Mesenchymal stem cell (in vitro differentiated cells and primary cell): Measurements from ENCODE around the gene DCANP1.
A peak's percentile ranks its signal among the peaks of the same experiment; 100 is the strongest.

Source experiments
- DNase-seq: peaks from one replicate; pipeline ENCODE4 v3.0.0-alpha.2; 2013
- H2AFZ ChIP-seq: one replicate; pipeline ENCODE4 v1.6.1; 2013; ENCODE audit warnings: low read depth, mild to moderate bottlenecking, control low read depth, inconsistent platforms, low read length, moderate library complexity
- H2AK5ac ChIP-seq: 2 replicates; pipeline ENCODE4 v1.6.1; 2013; ENCODE audit warnings: low read length, moderate library complexity, mild to moderate bottlenecking, inconsistent platforms; ENCODE audit not compliant: severe bottlenecking
- H2BK120ac ChIP-seq: one replicate; pipeline ENCODE4 v1.6.1; 2013; ENCODE audit warnings: low read depth, mild to moderate bottlenecking, inconsistent platforms, low read length, moderate library complexity
- H2BK12ac ChIP-seq, 2 experiments: one replicate each; pipeline ENCODE4 v1.6.1; 2013; ENCODE audit warnings: inconsistent platforms in 2 of 2, low read length in 2 of 2, mild to moderate bottlenecking in 2 of 2, moderate library complexity in 2 of 2, control low read depth in 1 of 2
- H2BK15ac ChIP-seq: one replicate; pipeline ENCODE4 v1.6.1; 2013; ENCODE audit warnings: mild to moderate bottlenecking, low read depth, inconsistent platforms; ENCODE audit not compliant: poor library complexity, severe bottlenecking
- H2BK5ac ChIP-seq: 2 replicates; pipeline ENCODE4 v1.6.1; 2013; ENCODE audit warnings: low read depth, mild to moderate bottlenecking, low read length, control low read depth, inconsistent platforms; ENCODE audit not compliant: poor library complexity, severe bottlenecking
- H3K14ac ChIP-seq, 2 experiments: one replicate each; pipeline ENCODE4 v1.6.1; 2013; ENCODE audit warnings: inconsistent platforms in 2 of 2, low read length in 2 of 2, control low read depth in 1 of 2, mild to moderate bottlenecking in 1 of 2, moderate library complexity in 1 of 2
- H3K18ac ChIP-seq, 2 experiments: one replicate each; pipeline ENCODE4 v1.6.1; 2013; ENCODE audit warnings: inconsistent platforms in 2 of 2, low read length in 2 of 2, control low read depth in 1 of 2, low read depth in 1 of 2, mild to moderate bottlenecking in 1 of 2
- H3K23ac ChIP-seq, 2 experiments: one replicate each; pipeline ENCODE4 v1.6.1; 2013; ENCODE audit warnings: inconsistent platforms in 2 of 2, low read length in 2 of 2, mild to moderate bottlenecking in 2 of 2, moderate library complexity in 2 of 2, control low read depth in 1 of 2
- H3K27ac ChIP-seq: 2 replicates; pipeline ENCODE4 v1.5.1; 2013; ENCODE audit warnings: mild to moderate bottlenecking, moderate library complexity, low read length, control low read depth, inconsistent platforms; ENCODE audit not compliant: poor library complexity, severe bottlenecking
- H3K27me3 ChIP-seq, 2 experiments: 2 replicates each; pipeline versions ENCODE4 v1.6.1 to v1.7.0; 2013; ENCODE audit warnings: low read length in 2 of 2, mild to moderate bottlenecking in 2 of 2, moderate library complexity in 2 of 2, control low read depth in 1 of 2, inconsistent platforms in 1 of 2; ENCODE audit not compliant: control insufficient read depth in 1 of 2, insufficient read depth in 1 of 2
- H3K36me3 ChIP-seq, 2 experiments: 2 replicates each; pipeline versions ENCODE4 v1.6.1 to v1.7.0; 2013; ENCODE audit warnings: low read length in 2 of 2, control low read depth in 1 of 2, inconsistent platforms in 1 of 2, low read depth in 1 of 2, mild to moderate bottlenecking in 1 of 2; ENCODE audit not compliant: insufficient read depth in 2 of 2, control insufficient read depth in 1 of 2
- H3K4ac ChIP-seq, 2 experiments: one replicate each; pipeline ENCODE4 v1.6.1; 2013; ENCODE audit warnings: inconsistent platforms in 2 of 2, low read length in 2 of 2, mild to moderate bottlenecking in 2 of 2, moderate library complexity in 2 of 2, control low read depth in 1 of 2, low read depth in 1 of 2
- H3K4me1 ChIP-seq: 2 replicates; pipeline ENCODE4 v1.6.1; 2013; ENCODE audit warnings: low read depth, low read length, control low read depth; ENCODE audit not compliant: control insufficient read depth, insufficient read depth
- H3K4me2 ChIP-seq: 2 replicates; pipeline ENCODE4 v1.6.1; 2013; ENCODE audit warnings: low read length, mild to moderate bottlenecking, inconsistent platforms; ENCODE audit not compliant: poor library complexity, severe bottlenecking
- H3K4me3 ChIP-seq, 2 experiments: 2 replicates each; pipeline versions ENCODE4 v1.5.1 to v1.7.0; 2013; ENCODE audit warnings: low read length in 2 of 2, mild to moderate bottlenecking in 2 of 2, control low read depth in 1 of 2, low read depth in 1 of 2; ENCODE audit not compliant: insufficient read depth in 1 of 2
- H3K79me1 ChIP-seq: replicated peaks from 2 replicates; pipeline ENCODE4 v1.6.1; 2013; ENCODE audit warnings: mild to moderate bottlenecking, control low read depth, low read length, inconsistent platforms; ENCODE audit not compliant: poor library complexity, severe bottlenecking
- H3K9ac ChIP-seq: 2 replicates; pipeline ENCODE4 v1.7.0; 2013; ENCODE audit warnings: mild to moderate bottlenecking, low read length, moderate library complexity
- H3K9me3 ChIP-seq: 2 replicates; pipeline ENCODE4 v1.7.0; 2013; ENCODE audit warnings: mild to moderate bottlenecking, low read length; ENCODE audit not compliant: control insufficient read depth
- H4K8ac ChIP-seq: one replicate; pipeline ENCODE4 v1.6.1; 2013; ENCODE audit warnings: inconsistent platforms, mild to moderate bottlenecking, low read length, moderate library complexity
- H4K91ac ChIP-seq: one replicate; pipeline ENCODE4 v1.6.1; 2013; ENCODE audit warnings: mild to moderate bottlenecking, low read length, inconsistent platforms
- WGBS: methylation state at CpG from one replicate; pipeline ENCODE4 v1.1.7; 2013; ENCODE audit warnings: mixed read lengths; 5-methylcytosine and 5-hydroxymethylcytosine counted together

DCANP1 gene

DNA sequence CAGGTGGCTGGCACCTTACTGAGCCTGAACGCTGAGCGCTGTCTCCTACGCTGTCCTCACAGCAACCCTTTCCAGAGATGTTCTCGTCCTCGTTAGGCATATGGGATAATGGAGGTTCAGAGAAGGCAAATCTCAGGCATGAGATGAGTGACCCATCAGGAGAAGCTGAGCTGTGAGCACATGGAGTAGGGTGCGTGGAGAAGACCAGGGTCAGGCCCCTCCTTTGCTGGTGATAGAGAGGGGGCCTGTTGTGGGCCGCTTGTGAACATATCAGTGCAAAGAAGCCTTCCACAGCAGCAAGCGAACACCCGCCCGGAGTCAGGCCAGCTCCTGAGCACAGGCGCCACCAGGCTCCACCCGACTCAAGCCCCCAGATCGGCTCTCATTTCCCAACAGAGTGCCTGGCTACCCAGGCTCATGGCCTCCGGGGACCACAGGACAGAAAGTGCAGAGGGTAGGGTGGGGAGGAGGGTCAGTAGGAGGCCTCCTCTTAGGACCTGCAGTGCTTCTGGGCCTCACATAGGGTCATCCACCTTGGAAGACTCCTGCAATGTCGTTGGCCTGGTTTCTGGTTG, 20.0 kb upstream of the DCANP1 start:
- H3K9ac ChIP-seq: no peak overlapping the region
- H3K4me2 ChIP-seq: no peak overlapping the region
- no peak overlapping the region for H3K4me3 ChIP-seq
- H3K27ac ChIP-seq: no peak overlapping the region
- H3K9me3 ChIP-seq: no peaks in the 10 kb centered on the region
- no peak overlapping the region for H2AK5ac ChIP-seq
- H3K18ac ChIP-seq: no peak overlapping the region
- no peaks in the 10 kb centered on the region for H3K79me1 ChIP-seq
- H2BK5ac ChIP-seq: no peak overlapping the region
- peaks cover 89 to 93% of the 10 kb centered on the region in 2 experiments for H3K27me3 ChIP-seq
- H2BK15ac ChIP-seq: no peak overlapping the region
- H3K36me3 ChIP-seq: no peaks in the 10 kb centered on the region
- no peak overlapping the region for H2BK120ac ChIP-seq
- peaks cover 9% of the 10 kb centered on the region for H3K4me1 ChIP-seq
- H3K23ac ChIP-seq: peak overlapping the region in 1 of 2 experiments; percentile 24
- no peak overlapping the region for H3K4ac ChIP-seq
- H4K91ac ChIP-seq: no peak overlapping the region
- DNase-seq: no peak
- no peak overlapping the region for H2BK12ac ChIP-seq
- no peak overlapping the region for H4K8ac ChIP-seq
- peak overlapping the region; percentile 84 for H2AFZ ChIP-seq
- WGBS: 43% methylated on average over 15 of the region's 15 CpGs
- no peak overlapping the region for H3K14ac ChIP-seq

DNA sequence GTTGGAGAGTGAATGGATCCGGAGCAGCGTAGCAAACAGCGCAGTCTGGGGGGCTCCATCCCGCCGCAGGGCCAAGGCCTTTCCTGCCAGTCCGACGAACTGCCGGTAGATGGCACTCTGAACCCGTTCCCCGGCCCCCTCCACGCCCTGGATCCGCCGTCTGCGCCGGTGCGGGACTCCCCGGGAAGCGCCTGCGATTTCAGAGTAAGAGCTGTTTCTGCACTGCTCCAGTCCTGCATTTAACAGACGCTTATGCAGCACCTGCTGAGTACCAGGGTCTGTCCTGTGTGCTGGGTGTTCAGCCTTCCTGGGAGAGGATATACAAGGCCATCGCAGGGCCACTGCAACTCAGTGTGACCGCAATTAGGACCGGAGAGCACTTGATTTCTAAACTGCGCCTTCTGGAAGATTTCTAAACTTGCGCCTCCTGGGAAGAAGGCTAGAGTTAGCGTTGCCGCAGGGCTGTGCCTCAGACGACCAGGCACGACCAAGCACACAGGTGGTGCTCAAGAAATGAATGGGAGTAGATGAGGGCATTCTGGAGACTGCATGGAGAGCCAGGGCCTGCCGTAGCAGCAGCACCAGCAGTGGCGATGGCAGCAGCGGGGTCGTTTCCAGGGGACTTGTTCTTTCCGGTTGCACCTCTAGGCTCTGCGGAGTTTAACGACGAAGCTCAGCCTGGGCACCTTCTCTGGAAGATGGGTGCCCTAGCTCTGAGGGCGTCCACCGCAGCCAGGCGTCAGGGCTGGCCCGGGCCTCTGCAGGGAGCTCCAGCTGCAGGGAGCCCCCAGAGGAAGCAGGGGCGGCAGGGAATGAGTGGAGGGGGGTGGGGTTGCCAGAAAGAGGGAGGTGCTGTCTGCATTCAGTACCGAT, 19.3 kb upstream of the DCANP1 start:
- Histone ChIP-seq H4K91ac (no peak overlapping the region), H3K23ac (peak overlapping the region in 1 of 2 experiments; percentile 24), H3K18ac (no peak overlapping the region), H3K36me3 (no peaks in the 10 kb centered on the region), H2BK5ac (no peak overlapping the region), H3K27me3 (peaks cover 82 to 87% of the 10 kb centered on the region in 2 experiments), H2BK15ac (no peak overlapping the region), H4K8ac (no peak overlapping the region), H3K79me1 (no peaks in the 10 kb centered on the region), H2BK120ac (no peak overlapping the region), H3K4ac (no peak overlapping the region), H2AFZ (peak overlapping the region; percentile 84), H2AK5ac (no peak overlapping the region), H3K9me3 (no peaks in the 10 kb centered on the region), H3K4me1 (peaks cover 9% of the 10 kb centered on the region), H3K14ac (no peak overlapping the region), H3K27ac (no peak overlapping the region), H3K9ac (peak overlapping the region; percentile 12), H3K4me3 (peak overlapping the region in 1 of 2 experiments; percentile 62), H2BK12ac (no peak overlapping the region), H3K4me2 (peak overlapping the region; percentile 71)
- WGBS: 5% methylated on average over 43 of the region's 43 CpGs
- DNase-seq: peak; percentile 68

- no peak overlapping the region for H2AFZ ChIP-seq
- H2BK5ac ChIP-seq: no peak overlapping the region
- no peaks in the 10 kb centered on the region for H3K79me1 ChIP-seq
- no peak overlapping the region for H3K4me3 ChIP-seq
- no peak overlapping the region for H3K23ac ChIP-seq
- no peak overlapping the region for H2BK12ac ChIP-seq
- no peak overlapping the region for H3K14ac ChIP-seq
- H4K8ac ChIP-seq: no peak overlapping the region
- no peak overlapping the region for H2BK15ac ChIP-seq
- H4K91ac ChIP-seq: no peak overlapping the region
- H3K9ac ChIP-seq: no peak overlapping the region
- WGBS: 65% methylated on average over 10 of the region's 12 CpGs
- no peak overlapping the region for H2BK120ac ChIP-seq
- H3K4me2 ChIP-seq: no peak overlapping the region
- H2AK5ac ChIP-seq: no peak overlapping the region
- peaks cover 9% of the 10 kb centered on the region for H3K4me1 ChIP-seq
- peaks cover 76 to 82% of the 10 kb centered on the region in 2 experiments for H3K27me3 ChIP-seq
- H3K27ac ChIP-seq: no peak overlapping the region
- H3K18ac ChIP-seq: no peak overlapping the region
- DNase-seq: no peak
- H3K4ac ChIP-seq: no peak overlapping the region
- H3K36me3 ChIP-seq: no peaks in the 10 kb centered on the region
- no peaks in the 10 kb centered on the region for H3K9me3 ChIP-seq
Observed at GRCh38 chr5:135465391-135466122, 18.4 kb upstream of the DCANP1 start.

- no peaks in the 10 kb centered on the region for H3K36me3 ChIP-seq
- no peak overlapping the region for H4K91ac ChIP-seq
- no peak overlapping the region for H2BK15ac ChIP-seq
- no peaks in the 10 kb centered on the region for H3K9me3 ChIP-seq
- H2AK5ac ChIP-seq: no peak overlapping the region
- no peak overlapping the region for H3K4ac ChIP-seq
- H4K8ac ChIP-seq: no peak overlapping the region
- no peak overlapping the region for H3K27ac ChIP-seq
- WGBS: 3% methylated on average over 5 of the region's 6 CpGs
- no peak overlapping the region for H3K18ac ChIP-seq
- no peaks in the 10 kb centered on the region for H3K79me1 ChIP-seq
- peak; percentile 36 for DNase-seq
- H3K4me1 ChIP-seq: peaks cover 9% of the 10 kb centered on the region
- no peak overlapping the region for H3K23ac ChIP-seq
- no peak overlapping the region for H3K4me2 ChIP-seq
- H2BK5ac ChIP-seq: no peak overlapping the region
- H2BK120ac ChIP-seq: no peak overlapping the region
- no peak overlapping the region for H2BK12ac ChIP-seq
- no peak overlapping the region for H3K4me3 ChIP-seq
- H3K14ac ChIP-seq: no peak overlapping the region
- H3K27me3 ChIP-seq: peaks cover 55 to 85% of the 10 kb centered on the region in 2 experiments
- no peak overlapping the region for H3K9ac ChIP-seq
- H2AFZ ChIP-seq: no peak overlapping the region
Observed at GRCh38 chr5:135462304-135462703, 15.2 kb upstream of the DCANP1 start.
